Measurements from ENCODE around the gene EPHA1. TPM values are rescaled to one million over a fixed set of nuclear protein-coding genes. Genes with fewer than 3 reads are reported as not detected.

Gene EPHA1
- total and polyA plus RNA-seq, 2 donors, result 1.4 to 3.2 TPM

DNA sequence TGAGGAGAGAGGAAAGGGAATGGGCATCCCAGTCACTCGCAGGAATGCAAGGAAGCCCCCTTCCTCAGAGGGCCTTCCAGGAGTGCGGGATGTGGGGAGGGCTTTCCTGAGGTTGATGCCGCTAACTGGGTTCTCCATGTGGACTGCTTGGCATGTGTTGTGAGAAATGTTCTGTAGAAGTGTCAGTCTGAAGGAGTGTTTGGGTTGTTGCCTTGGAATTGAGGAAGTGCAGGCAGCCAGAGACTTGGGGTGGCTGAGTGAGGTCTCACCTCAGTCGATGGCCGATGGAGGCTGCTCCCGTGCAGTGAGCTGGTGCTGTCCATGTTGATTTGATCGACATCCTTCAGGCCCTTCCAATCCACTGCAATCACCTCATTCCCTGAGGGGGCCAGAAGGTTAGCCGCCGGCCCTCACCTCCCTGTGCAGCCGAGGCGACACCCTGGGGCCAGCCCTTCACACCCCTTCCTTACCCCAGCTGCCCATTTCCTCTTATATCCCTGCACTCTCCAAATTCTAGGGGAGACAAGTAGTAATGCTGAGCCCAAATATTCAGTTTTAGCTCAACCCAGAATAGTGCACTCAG is 48.8 kb downstream of the EPHA1 start:
- Histone ChIP-seq H3K4me3 (ENCODE audit: low read depth, low read length) (no peak overlapping the region), H3K4me1 (ENCODE audit: insufficient read depth) (no peaks in the 10 kb centered on the region), H3K27ac (ENCODE audit: low read depth) (no peak overlapping the region), H3K36me3 (ENCODE audit: insufficient read depth) (no peaks in the 10 kb centered on the region)
- no peak for DNase-seq (ENCODE audit: extremely low spot score)
- 87% methylated on average over 11 of the region's 11 CpGs for WGBS

- Histone ChIP-seq H3K36me3 (ENCODE audit: insufficient read depth) (no peaks in the 10 kb centered on the region), H3K27ac (ENCODE audit: low read depth) (no peak overlapping the region), H3K4me3 (ENCODE audit: low read depth, low read length) (no peak overlapping the region), H3K4me1 (ENCODE audit: insufficient read depth) (no peaks in the 10 kb centered on the region)
- 91% methylated on average over 12 of the region's 12 CpGs for WGBS
- no peak for DNase-seq (ENCODE audit: extremely low spot score)
These were observed 50.0 kb downstream of the EPHA1 start for GRCh38 chr7:143358626-143359025.

DNA sequence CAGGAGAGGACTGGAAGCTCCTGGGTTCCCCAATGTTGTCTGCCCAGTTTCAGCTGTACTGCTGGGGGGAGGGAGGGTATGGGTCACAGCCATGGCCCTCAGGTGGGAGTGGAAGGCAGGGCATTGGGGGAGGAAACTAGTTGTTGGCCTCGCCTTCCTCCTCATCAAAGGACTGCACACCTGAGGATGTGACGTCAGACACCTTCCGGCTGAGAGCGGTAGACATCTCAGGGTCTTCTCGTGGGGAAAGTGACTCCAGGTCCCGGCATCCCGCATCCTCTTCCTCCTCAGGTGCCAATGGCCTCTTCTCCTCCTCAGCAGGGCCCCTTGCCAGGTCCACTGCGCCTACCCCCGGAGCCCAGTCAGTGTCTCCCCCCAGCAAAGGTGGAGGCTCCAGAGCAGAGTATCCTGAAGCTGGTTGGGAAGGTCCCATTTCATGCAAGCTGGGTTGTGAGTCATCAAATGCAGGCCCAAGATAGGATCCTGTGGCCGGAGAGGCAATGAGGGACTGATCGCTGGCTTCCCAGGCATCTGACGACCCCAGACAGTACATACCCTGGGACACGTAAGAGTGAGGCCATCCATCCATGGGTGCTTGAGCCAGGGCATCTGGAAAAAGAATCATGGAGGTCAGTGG is 52.1 kb downstream of the EPHA1 start:
- H3K4me3 ChIP-seq (ENCODE audit: low read depth, low read length), result no peak overlapping the region
- DNase-seq (ENCODE audit: extremely low spot score), result no peak
- H3K36me3 ChIP-seq (ENCODE audit: insufficient read depth), result no peaks in the 10 kb centered on the region
- WGBS, result 96% methylated on average over 13 of the region's 13 CpGs
- no peaks in the 10 kb centered on the region for H3K4me1 ChIP-seq (ENCODE audit: insufficient read depth)
- H3K27ac ChIP-seq (ENCODE audit: low read depth), result no peak overlapping the region

- Histone ChIP-seq H3K27ac (ENCODE audit: low read depth) (no peak overlapping the region), H3K36me3 (ENCODE audit: insufficient read depth) (no peaks in the 10 kb centered on the region), H3K4me3 (ENCODE audit: low read depth, low read length) (no peak overlapping the region), H3K4me1 (ENCODE audit: insufficient read depth) (no peaks in the 10 kb centered on the region)
- whole genome bisulfite sequencing, result 89% methylated on average over 16 of the region's 16 CpGs
- DNase-seq (ENCODE audit: extremely low spot score), result no peak
These were observed 52.9 kb downstream of the EPHA1 start for GRCh38 chr7:143355450-143356385.

- Histone ChIP-seq H3K4me3 (ENCODE audit: low read depth, low read length) (no peak overlapping the region), H3K27ac (ENCODE audit: low read depth) (no peak overlapping the region), H3K4me1 (ENCODE audit: insufficient read depth) (no peaks in the 10 kb centered on the region), H3K36me3 (ENCODE audit: insufficient read depth) (no peaks in the 10 kb centered on the region)
- 88% methylated on average over 8 of the region's 8 CpGs for WGBS
- no peak for DNase-seq (ENCODE audit: extremely low spot score)
These were observed 53.7 kb downstream of the EPHA1 start for GRCh38 chr7:143354965-143355364.

DNA sequence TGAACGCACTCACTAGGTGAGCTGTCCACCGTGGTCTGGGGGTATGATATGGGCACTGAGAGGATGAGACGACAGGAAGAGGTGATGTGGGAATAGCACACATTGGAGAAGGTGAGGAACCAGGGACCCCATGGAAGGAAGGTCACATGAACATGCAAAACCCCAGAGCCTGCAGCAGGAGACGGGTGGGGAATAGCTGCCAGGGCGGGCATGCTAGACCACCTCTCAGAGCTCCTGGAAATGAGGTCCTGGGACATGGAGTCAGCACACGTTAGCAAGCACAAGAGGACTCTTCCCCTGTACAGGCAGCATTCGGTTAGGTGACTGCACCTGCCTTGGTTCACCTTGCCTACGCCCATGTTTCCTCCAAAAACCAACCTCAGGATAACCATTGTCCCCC is 54.3 kb downstream of the EPHA1 start:
- WGBS, result 93% methylated on average over 8 of the region's 8 CpGs

GRCh38 chr7:143352531-143353002 is 56.1 kb downstream of the EPHA1 start:
- Histone ChIP-seq H3K36me3 (ENCODE audit: insufficient read depth) (no peaks in the 10 kb centered on the region), H3K27ac (ENCODE audit: low read depth) (no peak overlapping the region), H3K4me1 (ENCODE audit: insufficient read depth) (no peaks in the 10 kb centered on the region), H3K4me3 (ENCODE audit: low read depth, low read length) (no peak overlapping the region)
- DNase-seq (ENCODE audit: extremely low spot score), result no peak
- 84% methylated on average over 11 of the region's 11 CpGs for WGBS

More for the DNA sequence above, 54.3 kb downstream of the EPHA1 start:
- no peak overlapping the region for H3K27ac ChIP-seq (ENCODE audit: low read depth)
- H3K4me1 ChIP-seq (ENCODE audit: insufficient read depth), result no peaks in the 10 kb centered on the region
- H3K4me3 ChIP-seq (ENCODE audit: low read depth, low read length), result no peak overlapping the region
- H3K36me3 ChIP-seq (ENCODE audit: insufficient read depth), result no peaks in the 10 kb centered on the region
- no peak for DNase-seq (ENCODE audit: extremely low spot score)

GRCh38 chr7:143351574-143351973 is 57.1 kb downstream of the EPHA1 start:
- Histone ChIP-seq H3K4me3 (ENCODE audit: low read depth, low read length) (no peak overlapping the region), H3K36me3 (ENCODE audit: insufficient read depth) (no peaks in the 10 kb centered on the region), H3K4me1 (ENCODE audit: insufficient read depth) (no peaks in the 10 kb centered on the region), H3K27ac (ENCODE audit: low read depth) (no peak overlapping the region)
- no peak for DNase-seq (ENCODE audit: extremely low spot score)
- WGBS, result 91% methylated on average over 9 of the region's 9 CpGs

DNA sequence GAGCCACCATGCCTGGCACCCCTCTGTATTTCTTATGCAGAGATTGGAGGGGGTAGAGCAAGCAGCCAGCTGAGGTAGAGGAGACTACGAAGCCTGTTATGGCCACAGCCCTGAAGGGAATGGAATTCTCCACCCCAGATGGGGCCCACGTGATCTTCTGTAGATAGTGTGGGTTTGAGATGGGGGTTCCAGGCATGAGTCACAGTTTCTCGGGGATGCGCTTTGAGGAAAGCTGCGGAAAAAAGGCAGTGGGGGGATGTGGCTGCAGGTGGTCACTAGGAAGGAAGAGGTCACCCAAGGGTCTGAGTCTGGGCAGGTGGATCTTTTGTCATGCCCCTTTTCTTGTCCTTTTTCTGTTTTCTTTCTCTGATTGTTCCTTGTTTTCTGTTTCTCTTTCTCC is 57.6 kb downstream of the EPHA1 start:
- Histone ChIP-seq H3K4me3 (ENCODE audit: low read depth, low read length) (no peak overlapping the region), H3K4me1 (ENCODE audit: insufficient read depth) (no peaks in the 10 kb centered on the region), H3K36me3 (ENCODE audit: insufficient read depth) (no peaks in the 10 kb centered on the region), H3K27ac (ENCODE audit: low read depth) (no peak overlapping the region)
- 49% methylated on average over 5 of the region's 5 CpGs for WGBS
- DNase-seq (ENCODE audit: extremely low spot score), result no peak

DNA sequence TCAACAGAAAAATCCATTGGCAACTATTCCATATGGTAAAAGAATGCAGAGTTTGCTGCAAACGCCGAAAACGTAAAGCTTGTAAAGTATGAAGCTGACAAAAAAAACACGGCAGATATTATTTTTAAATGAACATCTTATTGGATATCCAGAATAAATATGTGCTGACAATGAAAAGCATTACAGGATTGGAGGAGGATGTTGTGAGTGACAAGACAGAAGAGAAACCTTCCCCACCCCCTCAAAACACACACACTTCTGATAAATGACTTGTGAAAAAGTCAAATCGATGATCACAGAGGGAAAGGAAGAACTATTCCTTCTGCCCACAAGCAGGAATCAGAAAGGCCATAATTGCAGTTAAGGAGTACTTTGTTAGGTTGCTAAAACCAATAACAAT is 60.7 kb downstream of the EPHA1 start:
- Histone ChIP-seq H3K4me1 (ENCODE audit: insufficient read depth) (no peaks in the 10 kb centered on the region), H3K27ac (ENCODE audit: low read depth) (no peak overlapping the region), H3K4me3 (ENCODE audit: low read depth, low read length) (no peak overlapping the region), H3K36me3 (ENCODE audit: insufficient read depth) (no peaks in the 10 kb centered on the region)
- DNase-seq (ENCODE audit: extremely low spot score), result no peak
- WGBS, result 52% methylated on average over 5 of the region's 5 CpGs

GRCh38 chr7:143346018-143346417 is 62.6 kb downstream of the EPHA1 start:
- no peaks in the 10 kb centered on the region for H3K36me3 ChIP-seq (ENCODE audit: insufficient read depth)
- no peaks in the 10 kb centered on the region for H3K4me1 ChIP-seq (ENCODE audit: insufficient read depth)
- no peak for DNase-seq (ENCODE audit: extremely low spot score)
- no peak overlapping the region for H3K27ac ChIP-seq (ENCODE audit: low read depth)
- H3K4me3 ChIP-seq (ENCODE audit: low read depth, low read length), result no peak overlapping the region
- WGBS, result 88% methylated on average over 4 of the region's 4 CpGs

- Histone ChIP-seq H3K4me1 (ENCODE audit: insufficient read depth) (no peaks in the 10 kb centered on the region), H3K4me3 (ENCODE audit: low read depth, low read length) (no peak overlapping the region), H3K36me3 (ENCODE audit: insufficient read depth) (no peaks in the 10 kb centered on the region), H3K27ac (ENCODE audit: low read depth) (no peak overlapping the region)
- WGBS, result 5% methylated on average over 35 of the region's 35 CpGs
- no peak for DNase-seq (ENCODE audit: extremely low spot score)
These were observed 63.2 kb downstream of the EPHA1 start for GRCh38 chr7:143345428-143345900.

GRCh38 chr7:143343596-143343995 is 65.1 kb downstream of the EPHA1 start:
- H3K27ac ChIP-seq (ENCODE audit: low read depth), result no peak overlapping the region
- no peak for DNase-seq (ENCODE audit: extremely low spot score)
- H3K36me3 ChIP-seq (ENCODE audit: insufficient read depth), result no peaks in the 10 kb centered on the region
- no peaks in the 10 kb centered on the region for H3K4me1 ChIP-seq (ENCODE audit: insufficient read depth)
- 78% methylated on average over 3 of the region's 3 CpGs for WGBS
- no peak overlapping the region for H3K4me3 ChIP-seq (ENCODE audit: low read depth, low read length)

- WGBS, result 91% methylated on average over 8 of the region's 8 CpGs
- no peak overlapping the region for H3K27ac ChIP-seq (ENCODE audit: low read depth)
- H3K4me1 ChIP-seq (ENCODE audit: insufficient read depth), result no peaks in the 10 kb centered on the region
- no peak overlapping the region for H3K4me3 ChIP-seq (ENCODE audit: low read depth, low read length)
- no peaks in the 10 kb centered on the region for H3K36me3 ChIP-seq (ENCODE audit: insufficient read depth)
- no peak for DNase-seq (ENCODE audit: extremely low spot score)
These were observed 66.8 kb downstream of the EPHA1 start for GRCh38 chr7:143341842-143342241.
